Progenitor cell of endocrine pancreas (in vitro differentiated cells): ENCODE data around the gene BCL2L1. TPM values are rescaled to one million over a fixed set of nuclear protein-coding genes. Genes with fewer than 3 reads are reported as not detected.

Source experiments
- DNase-seq: peaks from one replicate; pipeline ENCODE4 v3.0.0; 2021; ENCODE audit warnings: low spot score; ENCODE audit not compliant: unreplicated experiment
- H3K27ac Mint-ChIP-seq: 2 replicates; pipeline ENCODE4 v1.8.0; 2021; ENCODE audit warnings: mild to moderate bottlenecking, moderate library complexity, mixed read lengths
- H3K27me3 Mint-ChIP-seq: 2 replicates; pipeline ENCODE4 v1.8.0; 2021; ENCODE audit warnings: mixed read lengths
- H3K36me3 Mint-ChIP-seq: 2 replicates; pipeline ENCODE4 v1.8.0; 2022; ENCODE audit warnings: mixed read lengths; ENCODE audit not compliant: insufficient read depth
- H3K4me1 Mint-ChIP-seq: 2 replicates; pipeline ENCODE4 v1.8.0; 2021; ENCODE audit warnings: low read depth, mixed read lengths
- H3K4me3 Mint-ChIP-seq: 2 replicates; pipeline ENCODE4 v1.8.0; 2021; ENCODE audit warnings: low read depth, mild to moderate bottlenecking, moderate library complexity, mixed read lengths
- H3K9me3 Mint-ChIP-seq: 2 replicates; pipeline ENCODE4 v1.8.0; 2021; ENCODE audit warnings: low read depth, mixed read lengths
- CTCF ChIP-seq: fragments of 200-600 bp; sonication (generic); IDR thresholded peaks from one replicate; pipeline ENCODE4 v1.5.0; 2021; ENCODE audit warnings: antibody characterized with exemption, mild to moderate bottlenecking; ENCODE audit not compliant: unreplicated experiment
- total RNA-seq: library from RNA; stranded (reverse); gene quantifications from 2 replicates; pipeline ENCODE4 v1.2.1, GENCODE V29; 2021

Gene BCL2L1
- total RNA-seq, 1 donor from 2014 or later = 130 TPM

GRCh38 chr20:31718952-31719643, 3.6 kb downstream of the BCL2L1 start:
- peaks cover 34% of the 10 kb centered on the region for H3K36me3 Mint-ChIP-seq
- TF ChIP-seq CTCF = no peak
- H3K27ac Mint-ChIP-seq = peak overlapping the region; percentile 97
- peak overlapping the region; percentile 82 for H3K4me3 Mint-ChIP-seq
- no peaks in the 10 kb centered on the region for H3K27me3 Mint-ChIP-seq
- DNase-seq = no peak
- H3K4me1 Mint-ChIP-seq = peaks cover 63% of the 10 kb centered on the region
- no peaks in the 10 kb centered on the region for H3K9me3 Mint-ChIP-seq

GRCh38 chr20:31717478-31718201, 5.0 kb downstream of the BCL2L1 start:
- Mint-ChIP-seq H3K9me3 (no peaks in the 10 kb centered on the region), H3K36me3 (peaks cover 45% of the 10 kb centered on the region), H3K4me3 (peak overlapping the region; percentile 56)

GRCh38 chr20:31716818-31717477, 5.7 kb downstream of the BCL2L1 start:
- DNase-seq = no peak
- Mint-ChIP-seq H3K27ac (peak overlapping the region; percentile 84), H3K4me1 (peaks cover 77% of the 10 kb centered on the region), H3K9me3 (no peaks in the 10 kb centered on the region), H3K36me3 (peaks cover 45% of the 10 kb centered on the region), H3K4me3 (peak overlapping the region; percentile 23), H3K27me3 (no peaks in the 10 kb centered on the region)
- no peak for TF ChIP-seq CTCF

More at GRCh38 chr20:31717478-31718201, 5.0 kb downstream of the BCL2L1 start:
- H3K27ac Mint-ChIP-seq = peak overlapping the region; percentile 73
- DNase-seq = no peak
- no peaks in the 10 kb centered on the region for H3K27me3 Mint-ChIP-seq
- no peak for TF ChIP-seq CTCF
- H3K4me1 Mint-ChIP-seq = peaks cover 73% of the 10 kb centered on the region

- H3K36me3 Mint-ChIP-seq = peaks cover 44% of the 10 kb centered on the region
- H3K27ac Mint-ChIP-seq = peak overlapping the region; percentile 84
- TF ChIP-seq CTCF = no peak
- no peak for DNase-seq
- H3K9me3 Mint-ChIP-seq = no peaks in the 10 kb centered on the region
- no peaks in the 10 kb centered on the region for H3K27me3 Mint-ChIP-seq
- H3K4me3 Mint-ChIP-seq = no peak overlapping the region
- peaks cover 77% of the 10 kb centered on the region for H3K4me1 Mint-ChIP-seq
Observed at GRCh38 chr20:31716351-31716750, 6.3 kb downstream of the BCL2L1 start.

- H3K4me3 Mint-ChIP-seq = no peak overlapping the region
- no peaks in the 10 kb centered on the region for H3K27me3 Mint-ChIP-seq
- TF ChIP-seq CTCF = no peak
- peak overlapping the region; percentile 70 for H3K27ac Mint-ChIP-seq
- no peaks in the 10 kb centered on the region for H3K9me3 Mint-ChIP-seq
- H3K4me1 Mint-ChIP-seq = peaks cover 77% of the 10 kb centered on the region
- DNase-seq = no peak
- H3K36me3 Mint-ChIP-seq = peaks cover 44% of the 10 kb centered on the region
Observed at GRCh38 chr20:31715766-31716165, 6.9 kb downstream of the BCL2L1 start.
